ENCODE data around the gene ROCK2.

GRCh38 chr2:11286323-11286722, 58.1 kb downstream of the ROCK2 start:
- TF ChIP-seq CTCF (conservative IDR thresholded peaks at IDR 0.05; ENCODE audit: low read length) (no peak), EZH2phosphoT487 (IDR thresholded peaks at IDR 0.05; ENCODE audit: borderline replicate concordance) (no peak)

Measured in Loucy (cell line).